Nephron progenitor cell (in vitro differentiated cells): Measurements from ENCODE around the gene GPS2.

Experiments used
- DNase-seq: peaks from one replicate; pipeline ENCODE4 v3.0.0; 2021
- H3K27ac Mint-ChIP-seq: 2 replicates; pipeline ENCODE4 v1.8.0; 2021; ENCODE audit warnings: mild to moderate bottlenecking, moderate library complexity, mixed read lengths
- H3K27me3 Mint-ChIP-seq: 2 replicates; pipeline ENCODE4 v1.8.0; 2021; ENCODE audit warnings: mild to moderate bottlenecking, low read depth, mixed read lengths; ENCODE audit not compliant: poor library complexity
- H3K36me3 Mint-ChIP-seq: 2 replicates; pipeline ENCODE4 v1.8.0; 2021; ENCODE audit warnings: low read depth, mixed read lengths
- H3K4me1 Mint-ChIP-seq: 2 replicates; pipeline ENCODE4 v1.8.0; 2021; ENCODE audit warnings: mixed read lengths
- H3K4me3 Mint-ChIP-seq: 2 replicates; pipeline ENCODE4 v1.8.0; 2021; ENCODE audit warnings: mild to moderate bottlenecking, moderate library complexity, mixed read lengths
- H3K9me3 Mint-ChIP-seq: 2 replicates; pipeline ENCODE4 v1.8.0; 2021; ENCODE audit warnings: mild to moderate bottlenecking, moderate library complexity, mixed read lengths
- CTCF ChIP-seq: fragments of 200-600 bp; sonication (generic); IDR thresholded peaks from 2 replicates; pipeline ENCODE4 v1.5.0; 2021; ENCODE audit warnings: antibody characterized with exemption

The GPS2 gene

GRCh38 chr17:7304179-7304578 is 11.0 kb downstream of the GPS2 start:
- peak overlapping the region; percentile 17 for H3K4me3 Mint-ChIP-seq
- H3K27me3 Mint-ChIP-seq = peaks cover 29% of the 10 kb centered on the region
- H3K27ac Mint-ChIP-seq = no peak overlapping the region

GRCh38 chr17:7296189-7296861 is 18.8 kb downstream of the GPS2 start:
- H3K27ac Mint-ChIP-seq = no peak overlapping the region
- H3K4me3 Mint-ChIP-seq = peak overlapping the region; percentile 61
- no peaks in the 10 kb centered on the region for H3K9me3 Mint-ChIP-seq
- DNase-seq = peak; percentile 94
- H3K4me1 Mint-ChIP-seq = peaks cover 39% of the 10 kb centered on the region
- peak; percentile 88 for TF ChIP-seq CTCF
- H3K27me3 Mint-ChIP-seq = peaks cover 80% of the 10 kb centered on the region
- no peaks in the 10 kb centered on the region for H3K36me3 Mint-ChIP-seq

More at GRCh38 chr17:7304179-7304578, 11.0 kb downstream of the GPS2 start:
- no peak for DNase-seq
- Mint-ChIP-seq H3K9me3 (peaks cover 4% of the 10 kb centered on the region), H3K4me1 (peaks cover 13% of the 10 kb centered on the region), H3K36me3 (peaks cover 2% of the 10 kb centered on the region)
- no peak for TF ChIP-seq CTCF

GRCh38 chr17:7295230-7296180 is 19.7 kb downstream of the GPS2 start:
- H3K27ac Mint-ChIP-seq = no peak overlapping the region

GRCh38 chr17:7294614-7295153 is 20.5 kb downstream of the GPS2 start, which contains the start of gene YBX2:
Gene YBX2, minus strand, starts transcription at chr17:7294639. Its CDS starts 139 bp downstream, at chr17:7294500.
- peaks cover 50% of the 10 kb centered on the region for H3K4me1 Mint-ChIP-seq
- DNase-seq = peak; percentile 93

More at GRCh38 chr17:7295230-7296180, 19.7 kb downstream of the GPS2 start:
- H3K4me3 Mint-ChIP-seq = peak overlapping the region; percentile 79
- peaks cover 76% of the 10 kb centered on the region for H3K27me3 Mint-ChIP-seq
- peaks cover 44% of the 10 kb centered on the region for H3K4me1 Mint-ChIP-seq
- H3K9me3 Mint-ChIP-seq = no peaks in the 10 kb centered on the region
- no peak for DNase-seq
- no peaks in the 10 kb centered on the region for H3K36me3 Mint-ChIP-seq
- no peak for TF ChIP-seq CTCF

More at GRCh38 chr17:7294614-7295153, 20.5 kb downstream of the GPS2 start, which contains the start of gene YBX2:
- H3K9me3 Mint-ChIP-seq = no peaks in the 10 kb centered on the region
- peak within 1 kb of the TSS; percentile 79 for H3K4me3 Mint-ChIP-seq
- no peak for TF ChIP-seq CTCF
- H3K27ac Mint-ChIP-seq = no peak within 1 kb of the TSS
- peaks cover 67% of the 10 kb centered on the region for H3K27me3 Mint-ChIP-seq
- no peaks in the 10 kb centered on the region for H3K36me3 Mint-ChIP-seq
